SK-N-SH (cell line): ENCODE data around the gene PPP1R14C. TPM values are rescaled to one million over a fixed set of nuclear protein-coding genes. Genes with fewer than 3 reads are reported as not detected.

Source experiments
- CTCF ChIA-PET: fragments of 300-600, 350-600 bp; formaldehyde crosslinking; extraction: SDS; loops from one replicate; lab custom pipeline; 2021; lab: Yijun Ruan, JAX
- POLR2A ChIA-PET: fragments of 350-600 bp; sonication (Branson Sonifier 250); formaldehyde crosslinking; extraction: SDS; loops from one replicate; lab custom pipeline; 2020; ENCODE audit warnings: antibody characterized with exemption, inconsistent platforms; lab: Yijun Ruan, JAX
- DNase-seq: peaks from one replicate; pipeline ENCODE4 v3.0.0; 2012
- H2AFZ ChIP-seq: fragments of 200-600 bp; sonication (generic); 2 replicates; pipeline ENCODE4 v1.8.1; 2016; ENCODE audit warnings: antibody characterized with exemption, mild to moderate bottlenecking, low read depth
- H3F3A ChIP-seq: fragments of 200-600 bp; sonication (generic); replicated peaks from 2 replicates; pipeline ENCODE3; 2016; ENCODE audit warnings: antibody characterized with exemption, mild to moderate bottlenecking; ENCODE audit not compliant: insufficient read depth
- H3K27ac ChIP-seq, 2 experiments: fragments of 200-500 bp in 1 of 2; fragments of 200-600 bp in 1 of 2; sonication (Bioruptor generic) in 1 of 2; sonication (generic), shearing (Covaris generic) in 1 of 2; 2 replicates each; pipeline versions ENCODE4 v1.5.1 to v1.6.1; 2014 to 2016; ENCODE audit warnings: low read depth in 2 of 2, inconsistent platforms in 1 of 2, low read length in 1 of 2, mild to moderate bottlenecking in 1 of 2, mixed read lengths in 1 of 2
- H3K27me3 ChIP-seq: fragments of 200-600 bp; sonication (generic), shearing (Covaris generic); 2 replicates; pipeline ENCODE4 v1.6.1; 2016; ENCODE audit warnings: mixed run types; ENCODE audit not compliant: insufficient read depth
- H3K36me3 ChIP-seq, 2 experiments: fragments of 200-500 bp in 1 of 2; fragments of 200-600 bp in 1 of 2; sonication (Bioruptor generic) in 1 of 2; sonication (generic) in 1 of 2; replicated peaks in 1 of 2; 2 replicates each; pipeline versions ENCODE3 to v1.5.1; 2014 to 2016; ENCODE audit warnings: low read length in 1 of 2, mild to moderate bottlenecking in 1 of 2; ENCODE audit not compliant: insufficient read depth in 2 of 2, control insufficient read depth in 1 of 2
- H3K4me1 ChIP-seq, 2 experiments: fragments of 200-500 bp in 1 of 2; fragments of 200-600 bp in 1 of 2; sonication (Bioruptor generic) in 1 of 2; sonication (generic), shearing (Covaris generic) in 1 of 2; 2 replicates each; pipeline versions ENCODE4 v1.5.1 to v1.6.1; 2014 to 2016; ENCODE audit warnings: low read depth in 1 of 2, low read length in 1 of 2, mixed run types in 1 of 2; ENCODE audit not compliant: insufficient read depth in 2 of 2, control insufficient read depth in 1 of 2
- H3K4me2 ChIP-seq: fragments of 200-600 bp; sonication (generic), shearing (Covaris generic); 2 replicates; pipeline ENCODE4 v1.6.1; 2017; ENCODE audit warnings: mixed run types
- H3K4me3 ChIP-seq, 2 experiments: fragments of 200-500 bp in 1 of 2; fragments of 200-600 bp in 1 of 2; sonication (Bioruptor generic) in 1 of 2; sonication (generic), shearing (Covaris generic) in 1 of 2; 2 replicates each; pipeline versions ENCODE4 v1.5.1 to v1.8.1; 2014 to 2016; ENCODE audit warnings: low read depth in 2 of 2, inconsistent platforms in 1 of 2, low read length in 1 of 2, mild to moderate bottlenecking in 1 of 2, mixed read lengths in 1 of 2, moderate library complexity in 1 of 2
- H3K79me2 ChIP-seq: fragments of 200-600 bp; sonication (generic); 2 replicates; pipeline ENCODE4 v1.8.1; 2017; ENCODE audit warnings: mild to moderate bottlenecking; ENCODE audit not compliant: insufficient read depth
- H3K9ac ChIP-seq: fragments of 200-600 bp; sonication (generic); 2 replicates; pipeline ENCODE4 v1.6.1; 2017; ENCODE audit warnings: mixed run types
- H3K9me2 ChIP-seq: fragments of 200-600 bp; sonication (generic); 2 replicates; pipeline ENCODE4 v1.6.1; 2017; ENCODE audit warnings: mixed run types
- H3K9me3 ChIP-seq: fragments of 200-600 bp; sonication (generic); 2 replicates; pipeline ENCODE4 v1.6.1; 2017; ENCODE audit warnings: mixed run types, mild to moderate bottlenecking, moderate library complexity
- H4K20me1 ChIP-seq: fragments of 200-600 bp; sonication (generic); 2 replicates; pipeline ENCODE4 v1.6.1; 2017; ENCODE audit warnings: mild to moderate bottlenecking, mixed run types; ENCODE audit not compliant: insufficient read depth
- CHD2 ChIP-seq: fragments of 150-350 bp; IDR thresholded peaks from 2 replicates; pipeline ENCODE4 v1.6.1; 2018; ENCODE audit warnings: low read length; ENCODE audit not compliant: partially characterized antibody
- CTCF ChIP-seq: fragments of 200-600 bp; sonication (generic); IDR thresholded peaks from 2 replicates; pipeline ENCODE4 v1.6.1; 2017; ENCODE audit warnings: antibody characterized with exemption, mild to moderate bottlenecking, moderate library complexity
- GABPA ChIP-seq: IDR thresholded peaks from 2 replicates; pipeline ENCODE4 v1.4.0; 2012; ENCODE audit warnings: low read depth, mild to moderate bottlenecking
- GATA2 ChIP-seq: sonication (generic); formaldehyde crosslinking; IDR thresholded peaks from 2 replicates; pipeline ENCODE4 v1.5.0; 2020; ENCODE audit warnings: mild to moderate bottlenecking, missing genetic modification reagents
- IRF3 ChIP-seq: fragments of 150-350 bp; IDR thresholded peaks from 2 replicates; pipeline ENCODE4 v1.6.1; 2016; ENCODE audit warnings: mild to moderate bottlenecking, low read depth, low read length
- MAX ChIP-seq: IDR thresholded peaks from 2 replicates; pipeline ENCODE4 v1.4.0; 2012; ENCODE audit warnings: low read depth
- MXI1 ChIP-seq: IDR thresholded peaks from 2 replicates; pipeline ENCODE4 v1.6.1; 2012; ENCODE audit warnings: mild to moderate bottlenecking, low read depth, low read length, improper control_type of control experiment
- NFIC ChIP-seq: IDR thresholded peaks from 2 replicates; pipeline ENCODE4 v1.4.0; 2012; ENCODE audit warnings: borderline replicate concordance
- NRF1 ChIP-seq: IDR thresholded peaks from 2 replicates; pipeline ENCODE4 v1.6.1; 2012; ENCODE audit warnings: low read depth, mild to moderate bottlenecking, low read length
- POLR2AphosphoS5 ChIP-seq: IDR thresholded peaks from 2 replicates; pipeline ENCODE4 v1.6.1; 2012; ENCODE audit warnings: low read depth, low read length
- REST ChIP-seq: IDR thresholded peaks from 2 replicates; pipeline ENCODE4 v1.6.1; 2012; ENCODE audit warnings: mild to moderate bottlenecking, low read depth, low read length, moderate library complexity
- RFX5 ChIP-seq: IDR thresholded peaks from 2 replicates; pipeline ENCODE4 v1.6.1; 2012; ENCODE audit warnings: mild to moderate bottlenecking, improper control_type of control experiment, low read length
- SIN3A ChIP-seq: IDR thresholded peaks from 2 replicates; pipeline ENCODE4 v1.6.1; 2012; ENCODE audit warnings: low read depth, mild to moderate bottlenecking, low read length, moderate library complexity, borderline replicate concordance
- SMC3 ChIP-seq: IDR thresholded peaks from 2 replicates; pipeline ENCODE4 v1.6.1; 2012; ENCODE audit warnings: low read depth, low read length, improper control_type of control experiment
- TAF1 ChIP-seq: IDR thresholded peaks from 2 replicates; pipeline ENCODE4 v1.6.1; 2012; ENCODE audit warnings: low read depth, mild to moderate bottlenecking, low read length, moderate library complexity, borderline replicate concordance
- TCF12 ChIP-seq: IDR thresholded peaks from 2 replicates; pipeline ENCODE4 v1.4.0; 2012
- TEAD4 ChIP-seq: IDR thresholded peaks from 2 replicates; pipeline ENCODE4 v1.4.0; 2012; ENCODE audit warnings: mild to moderate bottlenecking, borderline replicate concordance; ENCODE audit not compliant: insufficient read depth
- YY1 ChIP-seq: IDR thresholded peaks from 2 replicates; pipeline ENCODE4 v1.4.0; 2012; ENCODE audit warnings: low read depth, mild to moderate bottlenecking
- WGBS: methylation state at CpG from one replicate; pipeline ENCODE4 v1.1.6; 2017; ENCODE audit warnings: low lambda C conversion rate; 5-methylcytosine and 5-hydroxymethylcytosine counted together
- polyA plus RNA-seq, 3 experiments: library from polyadenylated mRNA; depleted of rRNA; stranded (reverse); fragments of >200 nt; gene quantifications; 2 replicates each; pipeline ENCODE4 v1.2.3, GENCODE V29; 2012

PPP1R14C gene
- polyA plus RNA-seq, 1 of the 3 experiments (the other 2 are of a cell fraction): not detected

GRCh38 chr6:150220634-150221551 lies 78.0 kb downstream of the PPP1R14C start:
- Histone ChIP-seq H3K4me2 (no peak overlapping the region), H3K4me3 (no peak overlapping the region), H3K4me1 (no peaks in the 10 kb centered on the region)
- no peak for DNase-seq
- 15% methylated on average over 6 of the region's 6 CpGs for WGBS
- TF ChIP-seq NRF1 (no peak), NFIC (no peak), TCF12 (no peak), CHD2 (no peak), GATA2 (CRISPR knock-in tag) (no peak), POLR2AphosphoS5 (no peak), RFX5 (no peak), YY1 (no peak), MXI1 (no peak), CTCF (no peak), GABPA (no peak), MAX (no peak), SMC3 (no peak), TEAD4 (no peak)
- TF ChIP-seq, all 33 proteins: peak for 0
- CTCF ChIA-PET: no interaction called here
- no peak overlapping the region for H3K27ac ChIP-seq
- no peak overlapping the region for H3K9ac ChIP-seq
- H3K9me2 ChIP-seq: no peaks in the 10 kb centered on the region
- H2AFZ ChIP-seq: no peak overlapping the region
- H3K27me3 ChIP-seq: no peaks in the 10 kb centered on the region; the same call in 1 of the 2 replicates
- H4K20me1 ChIP-seq: no peaks in the 10 kb centered on the region
- no peaks in the 10 kb centered on the region for H3K79me2 ChIP-seq
- no peaks in the 10 kb centered on the region for H3K9me3 ChIP-seq
- POLR2A ChIA-PET: no interaction called here
- H3K36me3 ChIP-seq: no peaks in the 10 kb centered on the region
- no peaks in the 10 kb centered on the region for H3F3A ChIP-seq

GRCh38 chr6:150224820-150225219 lies 82.0 kb downstream of the PPP1R14C start:
- H3K4me3 ChIP-seq: no peak overlapping the region
- peaks cover under 1% of the 10 kb centered on the region; the same call in 1 of the 2 replicates for H3K27me3 ChIP-seq
- H3K36me3 ChIP-seq: no peaks in the 10 kb centered on the region
- no peaks in the 10 kb centered on the region for H3F3A ChIP-seq
- H3K4me2 ChIP-seq: no peak overlapping the region
- H3K79me2 ChIP-seq: no peaks in the 10 kb centered on the region
- H2AFZ ChIP-seq: no peak overlapping the region
- DNase-seq: no peak
- H3K9ac ChIP-seq: no peak overlapping the region
- 8% methylated on average over 3 of the region's 3 CpGs for WGBS
- CTCF ChIA-PET: no interaction called here
- H3K9me3 ChIP-seq: no peaks in the 10 kb centered on the region
- no peak overlapping the region for H3K27ac ChIP-seq
- H4K20me1 ChIP-seq: no peaks in the 10 kb centered on the region
- no peaks in the 10 kb centered on the region for H3K9me2 ChIP-seq
- no peaks in the 10 kb centered on the region for H3K4me1 ChIP-seq
- POLR2A ChIA-PET: no interaction called here
- TF ChIP-seq NRF1 (no peak), GABPA (no peak), SIN3A (no peak), MAX (no peak), IRF3 (no peak), REST (no peak), TAF1 (no peak), TEAD4 (no peak), RFX5 (no peak)
